H1 (cell line): Measurements from ENCODE around the gene SLC47A2. TPM values are rescaled to one million over a fixed set of nuclear protein-coding genes. Genes with fewer than 3 reads are reported as not detected.

Experiments
- CTCF ChIA-PET: fragments of 300-600 bp; sonication (Branson Sonifier 250); formaldehyde crosslinking; loops from one replicate; lab custom pipeline; 2021; ENCODE audit not compliant: partially characterized antibody; lab: Charles Lee
- POLR2A ChIA-PET: fragments of 300-600 bp; sonication (Branson Sonifier 250); formaldehyde crosslinking; loops from one replicate; lab custom pipeline; 2021; ENCODE audit warnings: inconsistent platforms; ENCODE audit not compliant: partially characterized antibody; lab: Charles Lee
- DNase-seq, 2 experiments: peaks; one replicate each; pipeline versions ENCODE4 v3.0.0 to v3.0.0-alpha.2; 2010 to 2022; ENCODE audit warnings: low spot score in 2 of 2, low read depth in 1 of 2, mixed read lengths in 1 of 2
- FAIRE-seq: peaks from 2 replicates; lab custom pipeline; 2011; peaks lifted over from hg19 to GRCh38; lab: Jason Lieb, UNC
- H2AFZ ChIP-seq: 2 replicates; pipeline ENCODE4 v1.8.1; 2012; ENCODE audit warnings: low read length, inconsistent platforms
- H2AK5ac ChIP-seq: 2 replicates; pipeline ENCODE4 v1.6.1; 2013; ENCODE audit warnings: low read depth, low read length
- H2BK120ac ChIP-seq: replicated peaks from 2 replicates; pipeline ENCODE3; 2013; ENCODE audit warnings: low read depth, low read length, inconsistent platforms
- H2BK12ac ChIP-seq: 2 replicates; pipeline ENCODE4 v1.6.1; 2013; ENCODE audit warnings: low read depth, low read length
- H2BK15ac ChIP-seq: 2 replicates; pipeline ENCODE4 v1.6.1; 2013; ENCODE audit warnings: low read length
- H2BK20ac ChIP-seq: 2 replicates; pipeline ENCODE4 v1.6.1; 2013; ENCODE audit warnings: low read length
- H2BK5ac ChIP-seq: 2 replicates; pipeline ENCODE4 v1.6.1; 2013; ENCODE audit warnings: low read depth, low read length
- H3K14ac ChIP-seq: 2 replicates; pipeline ENCODE4 v1.6.1; 2013; ENCODE audit warnings: inconsistent platforms; ENCODE audit not compliant: insufficient read length
- H3K18ac ChIP-seq: 2 replicates; pipeline ENCODE4 v1.6.1; 2013; ENCODE audit warnings: low read length; ENCODE audit errors: extremely low read depth
- H3K23ac ChIP-seq: 2 replicates; pipeline ENCODE4 v1.6.1; 2013; ENCODE audit warnings: inconsistent platforms; ENCODE audit not compliant: insufficient read length
- H3K23me2 ChIP-seq: 2 replicates; pipeline ENCODE4 v1.6.1; 2013; ENCODE audit warnings: low read depth, low read length
- H3K27ac ChIP-seq: 2 replicates; pipeline ENCODE4 v1.6.1; 2011; ENCODE audit warnings: low read depth, low read length, inconsistent platforms
- H3K27me3 ChIP-seq, 4 experiments: replicated peaks in 1 of 4; 1 replicate in 1 of 4; 2 replicates in 3 of 4; pipeline versions ENCODE4 v1.6.1 to v1.8.1; 2011 to 2013; ENCODE audit warnings: low read length in 3 of 4, mild to moderate bottlenecking in 3 of 4, inconsistent platforms in 2 of 4, mixed read lengths in 2 of 4, moderate library complexity in 1 of 4; ENCODE audit not compliant: control insufficient read depth in 3 of 4, insufficient read depth in 3 of 4; ENCODE audit errors: extremely low read depth in 1 of 4
- H3K36me3 ChIP-seq, 4 experiments: 2 replicates each; pipeline versions ENCODE4 v1.6.1 to v1.8.1; 2011 to 2013; ENCODE audit warnings: mild to moderate bottlenecking in 4 of 4, low read length in 3 of 4, moderate library complexity in 2 of 4, control low read depth in 1 of 4, inconsistent platforms in 1 of 4; ENCODE audit not compliant: insufficient read depth in 4 of 4, control insufficient read depth in 2 of 4
- H3K4ac ChIP-seq: replicated peaks from 2 replicates; pipeline ENCODE3; 2013; ENCODE audit warnings: low read length, low read depth, mixed read lengths, inconsistent platforms; ENCODE audit not compliant: insufficient read length
- H3K4me1 ChIP-seq, 4 experiments: replicated peaks in 1 of 4; 1 replicate in 1 of 4; 2 replicates in 3 of 4; pipeline versions ENCODE4 v1.6.1 to v1.8.1; 2011 to 2013; ENCODE audit warnings: low read length in 3 of 4, inconsistent platforms in 2 of 4, mixed read lengths in 1 of 4; ENCODE audit not compliant: insufficient read depth in 4 of 4, control insufficient read depth in 3 of 4
- H3K4me2 ChIP-seq, 2 experiments: 2 replicates each; pipeline versions ENCODE4 v1.6.1 to v1.8.1; 2011 to 2013; ENCODE audit warnings: low read depth in 2 of 2, low read length in 2 of 2, control low read depth in 1 of 2, inconsistent platforms in 1 of 2, mild to moderate bottlenecking in 1 of 2; ENCODE audit not compliant: insufficient read depth in 1 of 2
- H3K4me3 ChIP-seq, 4 experiments: fragments of 200-600, 300-600 bp in 1 of 4; sonication (generic), shearing (Covaris generic), sonication (Bioruptor Twin) in 1 of 4; 2 replicates each; pipeline versions ENCODE4 v1.5.1 to v1.8.1; 2011 to 2016; ENCODE audit warnings: low read length in 4 of 4, low read depth in 3 of 4, control low read depth in 2 of 4, inconsistent platforms in 2 of 4, mild to moderate bottlenecking in 2 of 4, mixed read lengths in 1 of 4, moderate library complexity in 1 of 4; ENCODE audit not compliant: insufficient read depth in 2 of 4; ENCODE audit errors: extremely low read depth in 1 of 4
- H3K56ac ChIP-seq: replicated peaks from 2 replicates; pipeline ENCODE3; 2013; ENCODE audit warnings: low read depth, mild to moderate bottlenecking, mixed read lengths, low read length, inconsistent platforms; ENCODE audit not compliant: insufficient read length
- H3K79me1 ChIP-seq: 2 replicates; pipeline ENCODE4 v1.6.1; 2013; ENCODE audit warnings: low read depth, low read length, control low read depth
- H3K79me2 ChIP-seq, 2 experiments: 2 replicates each; pipeline versions ENCODE4 v1.6.1 to v1.8.1; 2012 to 2013; ENCODE audit warnings: low read length in 2 of 2, mild to moderate bottlenecking in 2 of 2, inconsistent platforms in 1 of 2; ENCODE audit not compliant: insufficient read depth in 2 of 2, control insufficient read depth in 1 of 2
- H3K9ac ChIP-seq, 4 experiments: replicated peaks in 1 of 4; 1 replicate in 1 of 4; 2 replicates in 3 of 4; pipeline versions ENCODE4 v1.6.1 to v1.8.1; 2011 to 2013; ENCODE audit warnings: low read depth in 3 of 4, low read length in 3 of 4, control low read depth in 2 of 4, mild to moderate bottlenecking in 2 of 4, moderate library complexity in 2 of 4, inconsistent platforms in 1 of 4; ENCODE audit errors: extremely low read depth in 1 of 4
- H3K9me3 ChIP-seq, 2 experiments: 2 replicates each; pipeline versions ENCODE4 v1.6.1 to v1.8.1; 2012 to 2013; ENCODE audit warnings: mild to moderate bottlenecking in 2 of 2, moderate library complexity in 2 of 2, control low read depth in 1 of 2, inconsistent platforms in 1 of 2, low read depth in 1 of 2, low read length in 1 of 2, mixed read lengths in 1 of 2; ENCODE audit not compliant: insufficient read depth in 2 of 2
- H4K20me1 ChIP-seq, 2 experiments: replicated peaks in 1 of 2; 2 replicates each; pipeline versions ENCODE3 to v1.8.1; 2011 to 2013; ENCODE audit warnings: inconsistent platforms in 2 of 2, low read length in 2 of 2, mild to moderate bottlenecking in 1 of 2; ENCODE audit not compliant: insufficient read depth in 2 of 2, control insufficient read depth in 1 of 2
- H4K5ac ChIP-seq: 2 replicates; pipeline ENCODE4 v1.6.1; 2013; ENCODE audit warnings: low read length, low read depth, mixed read lengths, inconsistent platforms; ENCODE audit not compliant: insufficient read length
- H4K8ac ChIP-seq: 2 replicates; pipeline ENCODE4 v1.8.0; 2013; ENCODE audit warnings: mild to moderate bottlenecking, moderate library complexity, low read length, inconsistent platforms; ENCODE audit not compliant: insufficient read depth; ENCODE audit errors: extremely low read depth
- H4K91ac ChIP-seq: replicated peaks from 2 replicates; pipeline ENCODE3; 2013; ENCODE audit warnings: low read length, mixed read lengths, inconsistent platforms; ENCODE audit not compliant: insufficient read length
- CBX5 ChIP-seq: fragments of 300-800, 300-1000 bp; sonication (generic); IDR thresholded peaks from 2 replicates; pipeline ENCODE4 v1.7.1; 2016; ENCODE audit warnings: antibody characterized with exemption, low read length, low read depth
- CHD2 ChIP-seq: IDR thresholded peaks from 2 replicates; pipeline ENCODE4 v1.6.1; 2012; ENCODE audit warnings: low read length, improper control_type of control experiment
- NRF1 ChIP-seq: IDR thresholded peaks from 2 replicates; pipeline ENCODE4 v1.6.1; 2011; ENCODE audit warnings: mild to moderate bottlenecking, low read depth, low read length, improper control_type of control experiment
- RAD21 ChIP-seq, 2 experiments: IDR thresholded peaks in 1 of 2; conservative IDR thresholded peaks in 1 of 2; 2 replicates each; pipeline ENCODE4 v1.6.1; 2011; ENCODE audit warnings: low read depth in 2 of 2, low read length in 2 of 2, improper control_type of control experiment in 1 of 2, inconsistent platforms in 1 of 2, mild to moderate bottlenecking in 1 of 2, moderate library complexity in 1 of 2
- SIRT6 ChIP-seq: IDR thresholded peaks from one replicate; pipeline ENCODE4 v1.7.1; 2012; ENCODE audit warnings: low read length, inconsistent platforms
- SP4 ChIP-seq: IDR thresholded peaks from 2 replicates; pipeline ENCODE4 v1.6.1; 2012; ENCODE audit warnings: low read length, inconsistent platforms
- WGBS, 2 experiments: shearing (Covaris generic) in 1 of 2; methylation state at CpG; one replicate each; pipeline versions ENCODE4 v1.1.6 to v1.1.7; 2013 to 2015; ENCODE audit warnings: low lambda C conversion rate in 2 of 2, mixed read lengths in 2 of 2, inconsistent platforms in 1 of 2, low coverage in 1 of 2, missing lambda C conversion rate in 1 of 2; ENCODE audit not compliant: insufficient replicate concordance in 2 of 2, insufficient coverage in 1 of 2, insufficient read length in 1 of 2; ENCODE audit errors: extremely low coverage in 1 of 2, missing lambda C conversion rate in 1 of 2; 5-methylcytosine and 5-hydroxymethylcytosine counted together
- polyA plus RNA-seq, 7 experiments: library from polyadenylated mRNA; depleted of rRNA in 3 of 7; stranded (reverse) in 5 of 7; unstranded in 2 of 7; fragments of >200 nt in 5 of 7; fragments of 200-250 nt in 2 of 7; gene quantifications; 1 replicate in 5 of 7; 2 replicates in 1 of 7; 4 replicates in 1 of 7; pipeline versions ENCODE4 v1.2.1 to v1.2.3, GENCODE V29; 2011 to 2013; ENCODE audit warnings: missing spikeins in 2 of 7, mixed read lengths in 2 of 7
- total RNA-seq: library from RNA; stranded (reverse); fragmentation: NEBNext Ultra II Directional; extraction: Animal tissue kit (Norgen Biotek cat#: 25700); gene quantifications from 2 replicates; pipeline ENCODE4 v1.2.1, GENCODE V29; 2021

SLC47A2 gene
- total and polyA plus RNA-seq, 2 of the 8 experiments (the other 6 are each of a cell fraction or from before 2014, with no cell fraction given), result not detected

GRCh38 chr17:19763416-19763815 lies 47.0 kb upstream of the SLC47A2 start:
- Histone ChIP-seq H2AFZ (no peak overlapping the region), H3K4ac (no peak overlapping the region), H3K4me1 (peaks cover 0 to 5% (median 0%) of the 10 kb centered on the region in 4 experiments; a peak in 2 of 7 replicates), H3K14ac (no peak overlapping the region), H2BK12ac (no peak overlapping the region), H4K91ac (no peak overlapping the region), H3K9ac (no peak overlapping the region), H3K4me2 (no peak overlapping the region), H3K23ac (no peak overlapping the region), H2BK5ac (no peak overlapping the region), H3K9me3 (no peaks in the 10 kb centered on the region), H3K18ac (no peak overlapping the region), H4K8ac (no peak overlapping the region), H4K5ac (no peak overlapping the region), H3K79me2 (no peaks in the 10 kb centered on the region), H4K20me1 (no peaks in the 10 kb centered on the region), H2BK120ac (no peak overlapping the region), H3K79me1 (no peaks in the 10 kb centered on the region), H2BK15ac (peak overlapping the region; percentile 10; the same call in 1 of the 2 replicates), H3K27me3 (no peaks in the 10 kb centered on the region), H3K23me2 (no peaks in the 10 kb centered on the region), H2AK5ac (no peak overlapping the region), H3K4me3 (no peak overlapping the region), H3K36me3 (no peaks in the 10 kb centered on the region), H3K27ac (no peak overlapping the region), H2BK20ac (no peak overlapping the region), H3K56ac (no peak overlapping the region)
- TF ChIP-seq NRF1, result no peak
- TF ChIP-seq RAD21 (IDR thresholded peaks at IDR 0.05 in 1 of 2, conservative IDR thresholded peaks at IDR 0.05 in 1 of 2; ENCODE audit: low read depth in 2 of 2, low read length in 2 of 2), result no peak
- no peak for TF ChIP-seq SIRT6
- no peak for TF ChIP-seq CBX5
- TF ChIP-seq CHD2, result no peak
- TF ChIP-seq SP4, result no peak
- WGBS, 2 experiments, result 93% methylated on average over 2 of the region's 2 CpGs; no CpG with 5 or more reads in 1 of the 2 experiments
- FAIRE-seq (no peak), DNase-seq (no peak)
- ChIA-PET CTCF (interaction anchor here (0.7 to 8.7 kb wide), 37 partner anchors 9 to 421 kb away, joined by 3 to 52 read pairs (median 5); partner anchors contain the start of genes ALDH3A2, B9D1, SLC47A1 and SLC47A2), POLR2A (interaction anchor here (0.5 to 0.6 kb wide), 2 partner anchors 172 to 385 kb away, joined by 3 to 4 read pairs; partner anchors contain the start of gene MAPK7)
